Astrocyte (in vitro differentiated cells and primary cell): ENCODE data around the gene CACNA2D1. TPM values are rescaled to one million over a fixed set of nuclear protein-coding genes. Genes with fewer than 3 reads are reported as not detected.

Source experiments
- DNase-seq: peaks from one replicate; pipeline ENCODE4 v3.0.0-alpha.2; 2010; ENCODE audit warnings: low read depth
- FAIRE-seq: peaks from 2 replicates; lab custom pipeline; 2011; peaks lifted over from hg19 to GRCh38; lab: Jason Lieb, UNC
- H2AFZ ChIP-seq: 2 replicates; pipeline ENCODE4 v1.6.0; 2012; ENCODE audit warnings: low read depth, low read length, inconsistent platforms
- H3K27ac ChIP-seq: 2 replicates; pipeline ENCODE4 v1.5.1; 2011; ENCODE audit warnings: low read depth, low read length, inconsistent platforms
- H3K27me3 ChIP-seq: 2 replicates; pipeline ENCODE4 v1.6.0; 2011; ENCODE audit warnings: low read length, inconsistent platforms; ENCODE audit not compliant: insufficient read depth
- H3K36me3 ChIP-seq: 2 replicates; pipeline ENCODE4 v1.5.1; 2011; ENCODE audit warnings: low read length, inconsistent platforms; ENCODE audit not compliant: insufficient read depth
- H3K4me1 ChIP-seq: 2 replicates; pipeline ENCODE4 v1.5.1; 2011; ENCODE audit warnings: low read length, inconsistent platforms; ENCODE audit not compliant: insufficient read depth
- H3K4me2 ChIP-seq: 2 replicates; pipeline ENCODE4 v1.6.0; 2012; ENCODE audit warnings: low read length, inconsistent platforms
- H3K4me3 ChIP-seq: 2 replicates; pipeline ENCODE4 v1.5.1; 2011; ENCODE audit warnings: low read depth, mild to moderate bottlenecking, low read length, inconsistent platforms; ENCODE audit not compliant: insufficient read depth
- H3K79me2 ChIP-seq: 2 replicates; pipeline ENCODE4 v1.6.0; 2012; ENCODE audit warnings: mild to moderate bottlenecking, low read length, inconsistent platforms; ENCODE audit not compliant: insufficient read depth
- H3K9ac ChIP-seq: 2 replicates; pipeline ENCODE4 v1.6.0; 2012; ENCODE audit warnings: mild to moderate bottlenecking, low read length, inconsistent platforms
- H3K9me3 ChIP-seq: 2 replicates; pipeline ENCODE4 v1.5.1; 2012; ENCODE audit warnings: low read depth, mild to moderate bottlenecking, low read length, inconsistent platforms; ENCODE audit not compliant: insufficient read depth
- H4K20me1 ChIP-seq: 2 replicates; pipeline ENCODE4 v1.6.0; 2012; ENCODE audit warnings: low read length, inconsistent platforms; ENCODE audit not compliant: insufficient read depth
- H3K27ac Mint-ChIP-seq: one replicate; pipeline ENCODE4 v1.8.0; 2021; ENCODE audit warnings: mild to moderate bottlenecking, mixed read lengths; ENCODE audit not compliant: unreplicated experiment
- H3K27me3 Mint-ChIP-seq: one replicate; pipeline ENCODE4 v1.8.0; 2021; ENCODE audit warnings: low read depth, mixed read lengths; ENCODE audit not compliant: unreplicated experiment
- H3K36me3 Mint-ChIP-seq: one replicate; pipeline ENCODE4 v1.8.0; 2021; ENCODE audit warnings: low read depth, mixed read lengths; ENCODE audit not compliant: unreplicated experiment
- H3K4me1 Mint-ChIP-seq: one replicate; pipeline ENCODE4 v1.8.0; 2021; ENCODE audit warnings: low read depth, mixed read lengths; ENCODE audit not compliant: unreplicated experiment
- H3K4me3 Mint-ChIP-seq: one replicate; pipeline ENCODE4 v1.8.0; 2021; ENCODE audit warnings: mild to moderate bottlenecking, moderate library complexity, mixed read lengths; ENCODE audit not compliant: unreplicated experiment
- H3K9me3 Mint-ChIP-seq: one replicate; pipeline ENCODE4 v1.8.0; 2021; ENCODE audit warnings: mild to moderate bottlenecking, mixed read lengths; ENCODE audit not compliant: unreplicated experiment
- EZH2 ChIP-seq: IDR thresholded peaks from 2 replicates; pipeline ENCODE4 v1.6.1; 2012; ENCODE audit warnings: mild to moderate bottlenecking, low read length, inconsistent platforms; ENCODE audit not compliant: insufficient read depth
- total RNA-seq: library from RNA; stranded (reverse); gene quantifications from 2 replicates; pipeline ENCODE4 v1.2.1, GENCODE V29; 2021
- TF ChIP-seq, protein P1 (sequence below): IDR thresholded peaks from 2 replicates; pipeline ENCODE4 v1.5.1; 2011; ENCODE audit warnings: low read depth, mild to moderate bottlenecking, inconsistent platforms, low read length, moderate library complexity; ENCODE audit not compliant: insufficient read depth

The CACNA2D1 gene
- total RNA-seq, 1 donor from 2014 or later: 53.4 TPM

DNA sequence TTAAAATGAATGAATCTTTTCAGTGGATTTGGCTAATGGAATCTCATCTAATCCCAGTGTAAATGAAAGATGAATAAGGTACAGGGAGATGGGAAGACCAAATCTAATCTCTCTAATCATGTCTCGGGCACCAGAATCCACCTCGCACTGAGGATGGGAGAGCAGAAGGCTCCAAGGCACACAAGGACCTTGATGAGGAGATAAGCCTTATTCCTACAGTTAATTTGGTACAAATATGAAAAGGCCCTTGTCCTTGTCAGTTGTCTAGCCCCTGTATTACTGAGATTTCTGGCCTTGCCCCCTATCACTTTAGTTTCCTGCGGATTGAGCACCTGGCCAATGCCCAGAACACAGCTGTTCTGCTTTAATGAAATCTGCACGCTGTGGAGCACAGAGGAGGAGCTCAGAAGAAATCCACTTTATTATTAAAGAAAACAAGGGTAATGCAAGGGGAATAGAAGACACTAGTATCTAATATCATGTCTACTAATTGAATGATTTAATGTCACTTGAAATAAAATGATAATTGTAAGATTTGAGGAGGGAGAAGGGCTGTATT lies 352.4 kb downstream of the CACNA2D1 start:
- H3K4me3 ChIP-seq: no peak overlapping the region
- no peaks in the 10 kb centered on the region for H3K36me3 ChIP-seq

DNA sequence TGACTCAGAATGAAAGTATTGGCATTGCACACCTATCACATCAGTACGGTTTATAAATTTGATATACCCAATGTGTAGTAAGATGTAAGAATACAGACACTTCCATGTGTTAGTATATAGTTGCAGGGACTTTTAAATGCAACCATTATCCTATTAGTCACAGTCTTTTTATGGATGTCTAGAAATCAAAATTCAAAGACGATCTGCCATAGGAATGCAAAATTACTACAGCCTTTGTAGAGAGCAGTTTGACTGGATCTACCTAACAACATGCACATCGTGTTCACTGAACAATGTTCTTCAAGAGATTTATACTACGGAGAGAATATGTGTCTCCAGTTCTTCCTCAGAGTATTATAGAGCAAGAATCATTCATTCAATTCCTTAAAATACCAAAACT lies 356.5 kb downstream of the CACNA2D1 start:
- H3K4me3 ChIP-seq: no peak overlapping the region
- H3K27me3 Mint-ChIP-seq: no peaks in the 10 kb centered on the region

More for the DNA sequence above, 352.4 kb downstream of the CACNA2D1 start:
- H3K27me3 Mint-ChIP-seq: no peaks in the 10 kb centered on the region
- FAIRE-seq (no peak), DNase-seq (no peak)
- H3K4me3 Mint-ChIP-seq: no peak overlapping the region
- no peak overlapping the region for H2AFZ ChIP-seq
- H3K4me1 ChIP-seq: no peaks in the 10 kb centered on the region
- H3K4me2 ChIP-seq: no peak overlapping the region
- no peak overlapping the region for H3K9ac ChIP-seq
- no peaks in the 10 kb centered on the region for H3K36me3 Mint-ChIP-seq
- H3K9me3 ChIP-seq: no peaks in the 10 kb centered on the region
- TF ChIP-seq, protein P1, sequence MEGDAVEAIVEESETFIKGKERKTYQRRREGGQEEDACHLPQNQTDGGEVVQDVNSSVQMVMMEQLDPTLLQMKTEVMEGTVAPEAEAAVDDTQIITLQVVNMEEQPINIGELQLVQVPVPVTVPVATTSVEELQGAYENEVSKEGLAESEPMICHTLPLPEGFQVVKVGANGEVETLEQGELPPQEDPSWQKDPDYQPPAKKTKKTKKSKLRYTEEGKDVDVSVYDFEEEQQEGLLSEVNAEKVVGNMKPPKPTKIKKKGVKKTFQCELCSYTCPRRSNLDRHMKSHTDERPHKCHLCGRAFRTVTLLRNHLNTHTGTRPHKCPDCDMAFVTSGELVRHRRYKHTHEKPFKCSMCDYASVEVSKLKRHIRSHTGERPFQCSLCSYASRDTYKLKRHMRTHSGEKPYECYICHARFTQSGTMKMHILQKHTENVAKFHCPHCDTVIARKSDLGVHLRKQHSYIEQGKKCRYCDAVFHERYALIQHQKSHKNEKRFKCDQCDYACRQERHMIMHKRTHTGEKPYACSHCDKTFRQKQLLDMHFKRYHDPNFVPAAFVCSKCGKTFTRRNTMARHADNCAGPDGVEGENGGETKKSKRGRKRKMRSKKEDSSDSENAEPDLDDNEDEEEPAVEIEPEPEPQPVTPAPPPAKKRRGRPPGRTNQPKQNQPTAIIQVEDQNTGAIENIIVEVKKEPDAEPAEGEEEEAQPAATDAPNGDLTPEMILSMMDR: no peak
- TF ChIP-seq EZH2: no peak
- H3K27ac ChIP-seq: no peak overlapping the region
- H3K9me3 Mint-ChIP-seq: no peaks in the 10 kb centered on the region
- H4K20me1 ChIP-seq: no peaks in the 10 kb centered on the region
- no peaks in the 10 kb centered on the region for H3K4me1 Mint-ChIP-seq
- H3K27me3 ChIP-seq: no peaks in the 10 kb centered on the region
- no peak overlapping the region for H3K27ac Mint-ChIP-seq
- H3K79me2 ChIP-seq: no peaks in the 10 kb centered on the region

DNA sequence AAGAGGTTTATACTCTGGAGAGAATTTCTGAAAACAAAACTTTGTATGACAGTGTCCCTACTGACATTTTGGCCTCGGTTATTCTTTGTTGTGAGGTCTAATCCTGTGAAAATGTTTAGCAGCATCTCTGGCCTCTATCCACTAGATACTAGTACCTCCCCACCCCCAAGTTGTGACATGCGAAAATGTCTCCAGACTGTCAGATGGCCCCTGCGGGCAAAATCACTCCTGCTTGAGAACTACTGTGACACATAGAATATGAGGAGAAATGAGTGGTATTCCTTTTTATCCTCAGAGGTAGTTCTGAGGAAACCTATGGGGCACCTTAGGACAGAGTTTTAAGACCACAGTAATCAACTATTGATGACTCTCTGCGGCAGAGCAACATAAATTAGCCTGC lies 358.5 kb downstream of the CACNA2D1 start:
- no peaks in the 10 kb centered on the region for H3K27me3 ChIP-seq
- H3K36me3 ChIP-seq: no peaks in the 10 kb centered on the region
- H3K27me3 Mint-ChIP-seq: no peaks in the 10 kb centered on the region
- H3K27ac Mint-ChIP-seq: no peak overlapping the region
- no peak overlapping the region for H3K9ac ChIP-seq
- no peak overlapping the region for H3K27ac ChIP-seq
- no peak for DNase-seq
- no peak overlapping the region for H3K4me2 ChIP-seq
- no peak overlapping the region for H2AFZ ChIP-seq
- H3K9me3 Mint-ChIP-seq: no peaks in the 10 kb centered on the region
- H3K4me1 ChIP-seq: no peaks in the 10 kb centered on the region
- no peaks in the 10 kb centered on the region for H3K9me3 ChIP-seq
- H3K4me3 ChIP-seq: no peak overlapping the region
- H3K4me3 Mint-ChIP-seq: no peak overlapping the region
- TF ChIP-seq EZH2: no peak
- TF ChIP-seq, protein P1: no peak
- no peaks in the 10 kb centered on the region for H4K20me1 ChIP-seq
- no peaks in the 10 kb centered on the region for H3K79me2 ChIP-seq
- H3K36me3 Mint-ChIP-seq: peaks cover 8% of the 10 kb centered on the region
- FAIRE-seq: no peak
- no peaks in the 10 kb centered on the region for H3K4me1 Mint-ChIP-seq

More for the DNA sequence above, 356.5 kb downstream of the CACNA2D1 start:
- no peaks in the 10 kb centered on the region for H3K27me3 ChIP-seq
- H3K4me1 Mint-ChIP-seq: no peaks in the 10 kb centered on the region
- FAIRE-seq: no peak
- no peak for DNase-seq
- H3K9ac ChIP-seq: no peak overlapping the region
- H3K36me3 Mint-ChIP-seq: peaks cover 5% of the 10 kb centered on the region
- H3K9me3 Mint-ChIP-seq: no peaks in the 10 kb centered on the region
- H3K9me3 ChIP-seq: no peaks in the 10 kb centered on the region
- TF ChIP-seq, protein P1: no peak
- TF ChIP-seq EZH2: no peak
- H3K79me2 ChIP-seq: no peaks in the 10 kb centered on the region
- H3K27ac ChIP-seq: no peak overlapping the region
- no peak overlapping the region for H3K27ac Mint-ChIP-seq
- H4K20me1 ChIP-seq: no peaks in the 10 kb centered on the region
- no peak overlapping the region for H2AFZ ChIP-seq
- H3K36me3 ChIP-seq: no peaks in the 10 kb centered on the region
- no peak overlapping the region for H3K4me2 ChIP-seq
- no peak overlapping the region for H3K4me3 Mint-ChIP-seq
- H3K4me1 ChIP-seq: no peaks in the 10 kb centered on the region
